GM19193 (cell line): ENCODE results near the gene ZRANB1.

ENCODE experiments used
- POLR2A ChIP-seq: IDR thresholded peaks from 4 replicates; pipeline ENCODE4 v1.6.1; 2011; ENCODE audit not compliant: insufficient read depth, insufficient read length; ENCODE audit errors: extremely low read depth

Gene ZRANB1

GRCh38 chr10:124941823-124942222 lies at the start of gene ZRANB1:
Gene ZRANB1 (plus strand): TSS chr10:124942123. CDS start chr10:124942494, 371 bp downstream.
- TF ChIP-seq POLR2A = no peak

DNA sequence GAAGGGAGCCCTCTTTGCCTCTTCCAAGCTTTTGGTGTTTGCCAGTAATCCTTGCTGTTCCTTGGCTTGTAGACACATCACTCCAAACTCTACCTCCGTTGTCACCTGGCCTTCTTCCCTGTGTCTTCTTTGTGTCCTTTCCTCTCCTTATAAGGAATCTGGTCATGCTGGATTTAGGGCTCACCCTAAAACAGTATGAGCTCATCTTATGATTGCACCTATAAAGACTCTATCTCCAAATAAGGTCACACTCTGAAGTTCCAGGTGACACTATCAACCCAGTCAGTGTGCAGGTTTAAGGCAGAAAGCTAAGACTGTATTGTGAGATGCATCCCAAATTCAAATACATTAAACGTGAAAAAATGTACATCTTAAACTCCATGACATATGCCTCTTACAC lies 49.0 kb upstream of the ZRANB1 start:
- no peak for TF ChIP-seq POLR2A

DNA sequence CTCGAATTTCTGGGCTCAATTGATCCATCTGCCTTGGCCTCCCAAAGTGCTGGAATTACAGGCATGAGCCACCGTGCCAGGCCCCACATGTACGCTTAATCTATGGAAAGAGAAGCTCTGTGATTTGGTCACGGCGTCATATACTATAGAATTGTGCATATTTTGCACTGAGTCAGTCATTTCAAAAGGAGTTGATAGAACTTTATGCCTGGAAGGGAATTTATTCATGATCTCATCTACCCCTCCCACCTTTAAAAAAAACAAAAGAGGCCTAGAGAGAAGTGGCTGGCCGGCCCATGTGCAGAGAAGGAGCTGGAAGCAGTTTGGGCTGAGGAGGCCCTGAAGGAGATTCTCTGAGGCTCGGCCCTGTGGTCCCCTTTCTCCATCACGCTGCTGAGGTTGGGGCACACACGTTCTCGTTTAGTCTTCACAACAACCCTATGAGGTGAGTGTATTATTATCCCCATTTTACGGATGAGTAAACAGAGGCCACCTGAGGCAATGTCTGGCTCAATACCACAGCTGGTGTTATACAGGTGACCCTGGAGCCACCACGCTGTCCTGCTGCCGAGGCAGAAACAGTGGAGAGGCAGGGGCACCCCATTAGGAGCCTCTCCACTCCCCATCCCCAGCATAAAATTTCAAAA lies 47.2 kb upstream of the ZRANB1 start:
- TF ChIP-seq POLR2A = no peak

DNA sequence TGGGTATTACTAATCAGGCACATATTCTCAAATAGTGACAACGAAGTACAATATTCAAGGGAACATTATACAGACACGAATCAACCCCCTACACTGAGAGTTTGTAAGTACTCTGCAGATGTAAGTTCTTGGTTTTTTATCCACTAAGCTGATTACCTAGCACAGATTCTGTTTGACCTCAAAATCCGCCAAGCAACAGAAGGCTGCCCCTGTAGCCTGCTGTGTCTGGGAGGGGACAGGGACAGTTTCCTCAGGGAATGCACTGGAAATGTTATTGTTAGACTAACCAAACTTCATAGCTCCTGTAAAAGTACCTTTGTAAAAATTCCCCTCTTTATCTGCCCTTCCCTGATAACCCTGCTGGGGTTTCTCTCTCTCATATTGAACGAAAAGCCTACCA lies 45.2 kb upstream of the ZRANB1 start:
- no peak for TF ChIP-seq POLR2A

GRCh38 chr10:124898471-124898870 lies 43.5 kb upstream of the ZRANB1 start:
- no peak for TF ChIP-seq POLR2A

- TF ChIP-seq POLR2A = no peak
Observed at GRCh38 chr10:124899151-124899550, 42.8 kb upstream of the ZRANB1 start.

- TF ChIP-seq POLR2A = no peak
Observed at GRCh38 chr10:124902462-124902861, 39.5 kb upstream of the ZRANB1 start.

GRCh38 chr10:124903111-124903510 lies 38.8 kb upstream of the ZRANB1 start:
- no peak for TF ChIP-seq POLR2A

- no peak for TF ChIP-seq POLR2A
Observed at GRCh38 chr10:124904796-124905195, 37.1 kb upstream of the ZRANB1 start.

- TF ChIP-seq POLR2A = no peak
Observed at GRCh38 chr10:124906551-124907001, 35.3 kb upstream of the ZRANB1 start.

GRCh38 chr10:124909563-124909962 lies 32.4 kb upstream of the ZRANB1 start:
- TF ChIP-seq POLR2A = no peak

GRCh38 chr10:124911124-124912067 lies 30.5 kb upstream of the ZRANB1 start:
- TF ChIP-seq POLR2A = no peak

DNA sequence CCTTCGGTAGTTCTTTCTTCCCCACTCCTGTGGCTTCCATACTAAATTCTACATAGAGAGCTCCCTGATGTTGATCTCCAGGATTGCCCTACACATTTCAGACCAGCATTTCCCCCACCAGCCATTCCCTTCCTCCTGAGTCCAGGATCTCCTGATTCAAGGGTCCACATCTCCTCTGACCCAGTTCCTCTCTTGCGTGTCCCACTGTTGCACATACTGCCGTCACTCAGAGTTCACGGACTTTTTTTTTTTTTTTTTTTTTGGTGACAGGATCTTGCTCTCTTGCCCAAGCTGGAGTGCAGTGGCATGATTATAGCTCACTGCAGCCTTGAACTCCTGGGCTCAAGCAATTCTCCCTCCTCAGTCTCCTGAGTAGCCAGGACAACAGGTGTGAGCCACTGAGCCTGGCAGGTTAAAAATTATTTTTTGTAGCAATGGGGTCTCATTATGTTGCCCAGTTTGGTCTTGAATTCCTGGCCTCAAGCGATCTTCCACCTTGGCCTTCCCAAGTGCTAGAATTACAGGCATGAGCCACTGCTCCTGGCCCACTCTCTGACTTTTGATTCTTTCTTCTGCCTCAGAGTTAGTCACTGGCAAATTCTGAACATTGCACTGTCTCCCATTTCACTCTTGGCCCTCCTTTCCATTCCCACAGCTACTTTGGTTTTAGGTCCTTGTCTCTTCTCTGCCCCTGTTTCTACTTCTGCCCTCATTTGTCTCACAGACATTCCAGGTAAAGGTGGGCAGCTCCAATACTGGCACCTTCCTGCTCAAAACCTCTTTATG lies 29.6 kb upstream of the ZRANB1 start:
- no peak for TF ChIP-seq POLR2A

GRCh38 chr10:124913167-124913566 lies 28.8 kb upstream of the ZRANB1 start:
- TF ChIP-seq POLR2A = no peak

- TF ChIP-seq POLR2A = no peak
Observed at GRCh38 chr10:124916098-124916584, 25.8 kb upstream of the ZRANB1 start.
